ENCODE measurements around the gene IARS2.

GRCh38 chr1:220123889-220124288 is 30.0 kb downstream of the IARS2 start:
- TF ChIP-seq CTCF (IDR thresholded peaks at IDR 0.05) (peak in 4 of 12 donors; percentile 23 to 37 (median 30)), POLR2A (IDR thresholded peaks at IDR 0.05) (no peak)
